BLaER1 treated with 17β-estradiol and CSF1 and Interleukin-3, amounts not matched to agents 10 nM and 100 nM (cell line): ENCODE measurements around the gene ITGB6.

ENCODE experiments used
- H3K27ac ChIP-seq, 11 experiments: shearing (Covaris generic); formaldehyde crosslinking; 2 replicates each; pipeline ENCODE4 v1.8.1; 2022
- H3K27me3 ChIP-seq, 11 experiments: shearing (Covaris generic); formaldehyde crosslinking; 2 replicates each; pipeline ENCODE4 v1.8.1; 2022
- H3K36me3 ChIP-seq, 11 experiments: shearing (Covaris generic); formaldehyde crosslinking; 2 replicates each; pipeline ENCODE4 v1.8.1; 2022
- H3K4me1 ChIP-seq, 10 experiments: shearing (Covaris generic); formaldehyde crosslinking; 2 replicates each; pipeline ENCODE4 v1.8.1; 2022
- H3K4me2 ChIP-seq, 11 experiments: shearing (Covaris generic); formaldehyde crosslinking; 2 replicates each; pipeline ENCODE4 v1.8.1; 2022
- H3K4me3 ChIP-seq, 10 experiments: shearing (Covaris generic); formaldehyde crosslinking; 2 replicates each; pipeline ENCODE4 v1.8.1; 2022
- H3K9ac ChIP-seq, 11 experiments: shearing (Covaris generic); formaldehyde crosslinking; 2 replicates each; pipeline ENCODE4 v1.8.1; 2022
- H3K9me3 ChIP-seq, 11 experiments: shearing (Covaris generic); formaldehyde crosslinking; replicated peaks in 1 of 11; 2 replicates each; pipeline ENCODE4 v1.8.1; 2022
- H4K20me1 ChIP-seq, 11 experiments: shearing (Covaris generic); formaldehyde crosslinking; 2 replicates each; pipeline ENCODE4 v1.8.1; 2022
- Cebpa-rat ChIP-seq, 11 experiments: shearing (Covaris generic); IDR thresholded peaks; 2 replicates each; pipeline ENCODE4 v1.8.1; 2022

Gene ITGB6

GRCh38 chr2:160238392-160238791, 38.3 kb upstream of the ITGB6 start:
- Histone ChIP-seq H4K20me1 (no peaks in the 10 kb centered on the region), H3K9me3 (no peaks in the 10 kb centered on the region), H3K36me3 (no peaks in the 10 kb centered on the region), H3K27me3 (no peaks in the 10 kb centered on the region), H3K4me1 (peaks cover 0 to 19% (median 2%) of the 10 kb centered on the region in 10 experiments; a peak in 9 of 20 replicates), H3K27ac (no peak overlapping the region), H3K4me2 (no peak overlapping the region), H3K9ac (no peak overlapping the region), H3K4me3 (no peak overlapping the region)
- no peak for TF ChIP-seq Cebpa-rat (IDR thresholded peaks at IDR 0.05)

- Histone ChIP-seq H3K4me1 (no peaks in the 10 kb centered on the region), H3K36me3 (no peaks in the 10 kb centered on the region), H3K27ac (no peak overlapping the region), H3K9ac (no peak overlapping the region), H3K4me3 (no peak overlapping the region), H3K27me3 (no peaks in the 10 kb centered on the region), H3K4me2 (no peak overlapping the region), H3K9me3 (no peaks in the 10 kb centered on the region), H4K20me1 (no peaks in the 10 kb centered on the region)
- no peak for TF ChIP-seq Cebpa-rat (IDR thresholded peaks at IDR 0.05)
Measured at GRCh38 chr2:160232905-160233475, 32.9 kb upstream of the ITGB6 start.

- Histone ChIP-seq H3K9ac (no peak overlapping the region), H3K27ac (no peak overlapping the region), H3K4me2 (no peak overlapping the region), H3K4me1 (peaks cover 0 to 6% (median under 1%) of the 10 kb centered on the region in 10 experiments; a peak in 5 of 20 replicates), H4K20me1 (no peaks in the 10 kb centered on the region), H3K4me3 (no peak overlapping the region), H3K36me3 (no peaks in the 10 kb centered on the region), H3K27me3 (no peaks in the 10 kb centered on the region), H3K9me3 (no peaks in the 10 kb centered on the region)
- TF ChIP-seq Cebpa-rat (IDR thresholded peaks at IDR 0.05), result no peak
Measured at GRCh38 chr2:160229591-160229990, 29.5 kb upstream of the ITGB6 start.

GRCh38 chr2:160228141-160228917, 28.3 kb upstream of the ITGB6 start:
- Histone ChIP-seq H3K9me3 (no peaks in the 10 kb centered on the region), H3K36me3 (no peaks in the 10 kb centered on the region), H3K4me3 (no peak overlapping the region), H3K9ac (no peak overlapping the region), H3K4me2 (no peak overlapping the region), H3K27ac (no peak overlapping the region), H3K27me3 (no peaks in the 10 kb centered on the region), H3K4me1 (peaks cover 0 to 13% (median 10%) of the 10 kb centered on the region in 10 experiments; a peak in 10 of 20 replicates), H4K20me1 (no peaks in the 10 kb centered on the region)
- TF ChIP-seq Cebpa-rat (IDR thresholded peaks at IDR 0.05), result no peak

GRCh38 chr2:160227293-160227915, 27.3 kb upstream of the ITGB6 start:
- H3K4me2 ChIP-seq, result no peak overlapping the region
- no peak overlapping the region for H3K4me3 ChIP-seq
- no peak overlapping the region for H3K27ac ChIP-seq
- no peaks in the 10 kb centered on the region for H3K27me3 ChIP-seq
- H3K4me1 ChIP-seq, result peaks cover 0 to 14% (median 10%) of the 10 kb centered on the region in 10 experiments; a peak in 10 of 20 replicates
- H3K9me3 ChIP-seq, result no peaks in the 10 kb centered on the region
- H3K36me3 ChIP-seq, result no peaks in the 10 kb centered on the region
- no peaks in the 10 kb centered on the region for H4K20me1 ChIP-seq
- TF ChIP-seq Cebpa-rat (IDR thresholded peaks at IDR 0.05), result no peak
- H3K9ac ChIP-seq, result no peak overlapping the region

- Histone ChIP-seq H3K4me1 (peaks cover 0 to 14% (median 10%) of the 10 kb centered on the region in 10 experiments; a peak in 10 of 20 replicates), H4K20me1 (no peaks in the 10 kb centered on the region), H3K27me3 (no peaks in the 10 kb centered on the region), H3K36me3 (no peaks in the 10 kb centered on the region), H3K9me3 (no peaks in the 10 kb centered on the region), H3K4me3 (no peak overlapping the region), H3K4me2 (peak overlapping the region in 2 of 11 experiments; percentile 8 to 26; a peak in 2 of 22 replicates), H3K9ac (no peak overlapping the region), H3K27ac (no peak overlapping the region)
- TF ChIP-seq Cebpa-rat (IDR thresholded peaks at IDR 0.05), result no peak
Measured at GRCh38 chr2:160226367-160226766, 26.3 kb upstream of the ITGB6 start.

GRCh38 chr2:160225722-160226121, 25.6 kb upstream of the ITGB6 start:
- Histone ChIP-seq H3K4me2 (no peak overlapping the region), H3K36me3 (no peaks in the 10 kb centered on the region), H4K20me1 (no peaks in the 10 kb centered on the region), H3K27me3 (no peaks in the 10 kb centered on the region), H3K27ac (no peak overlapping the region), H3K9me3 (no peaks in the 10 kb centered on the region), H3K9ac (no peak overlapping the region), H3K4me3 (no peak overlapping the region), H3K4me1 (peaks cover 0 to 14% (median 10%) of the 10 kb centered on the region in 10 experiments; a peak in 10 of 20 replicates)
- no peak for TF ChIP-seq Cebpa-rat (IDR thresholded peaks at IDR 0.05)

- TF ChIP-seq Cebpa-rat (IDR thresholded peaks at IDR 0.05), result no peak
- H3K36me3 ChIP-seq, result no peaks in the 10 kb centered on the region
- no peak overlapping the region for H3K9ac ChIP-seq
- H3K4me1 ChIP-seq, result peaks cover 0 to 16% (median 10%) of the 10 kb centered on the region in 10 experiments; a peak in 10 of 20 replicates
- H3K27me3 ChIP-seq, result no peaks in the 10 kb centered on the region
- peak overlapping the region in 5 of 11 experiments; percentile 26 to 59 (median 36); a peak in 10 of 22 replicates for H3K4me2 ChIP-seq
- no peaks in the 10 kb centered on the region for H4K20me1 ChIP-seq
- no peak overlapping the region for H3K4me3 ChIP-seq
- H3K9me3 ChIP-seq, result no peaks in the 10 kb centered on the region
- H3K27ac ChIP-seq, result no peak overlapping the region
Measured at GRCh38 chr2:160224507-160224906, 24.4 kb upstream of the ITGB6 start.

- H3K27ac ChIP-seq, result no peak overlapping the region
- no peaks in the 10 kb centered on the region for H3K27me3 ChIP-seq
- no peaks in the 10 kb centered on the region for H3K9me3 ChIP-seq
- no peak for TF ChIP-seq Cebpa-rat (IDR thresholded peaks at IDR 0.05)
- H3K4me2 ChIP-seq, result peak overlapping the region in 6 of 11 experiments; percentile 6 to 59 (median 35); a peak in 11 of 22 replicates
- H3K9ac ChIP-seq, result no peak overlapping the region
- H3K4me3 ChIP-seq, result no peak overlapping the region
- H3K4me1 ChIP-seq, result peaks cover 0 to 16% (median 10%) of the 10 kb centered on the region in 10 experiments; a peak in 10 of 20 replicates
- no peaks in the 10 kb centered on the region for H4K20me1 ChIP-seq
- H3K36me3 ChIP-seq, result no peaks in the 10 kb centered on the region
Measured at GRCh38 chr2:160224060-160224459, 24.0 kb upstream of the ITGB6 start.
